C4-2B (cell line): ENCODE results near the gene NCOA7.

Experiments used
- CTCF ChIP-seq: fragments of 450-650 bp; conservative IDR thresholded peaks from 2 replicates; pipeline ENCODE4 v1.5.1; 2017; ENCODE audit warnings: mild to moderate bottlenecking
- ZFX ChIP-seq: fragments of 450-650 bp; IDR thresholded peaks from 2 replicates; pipeline ENCODE4 v1.6.1; 2017

DNA sequence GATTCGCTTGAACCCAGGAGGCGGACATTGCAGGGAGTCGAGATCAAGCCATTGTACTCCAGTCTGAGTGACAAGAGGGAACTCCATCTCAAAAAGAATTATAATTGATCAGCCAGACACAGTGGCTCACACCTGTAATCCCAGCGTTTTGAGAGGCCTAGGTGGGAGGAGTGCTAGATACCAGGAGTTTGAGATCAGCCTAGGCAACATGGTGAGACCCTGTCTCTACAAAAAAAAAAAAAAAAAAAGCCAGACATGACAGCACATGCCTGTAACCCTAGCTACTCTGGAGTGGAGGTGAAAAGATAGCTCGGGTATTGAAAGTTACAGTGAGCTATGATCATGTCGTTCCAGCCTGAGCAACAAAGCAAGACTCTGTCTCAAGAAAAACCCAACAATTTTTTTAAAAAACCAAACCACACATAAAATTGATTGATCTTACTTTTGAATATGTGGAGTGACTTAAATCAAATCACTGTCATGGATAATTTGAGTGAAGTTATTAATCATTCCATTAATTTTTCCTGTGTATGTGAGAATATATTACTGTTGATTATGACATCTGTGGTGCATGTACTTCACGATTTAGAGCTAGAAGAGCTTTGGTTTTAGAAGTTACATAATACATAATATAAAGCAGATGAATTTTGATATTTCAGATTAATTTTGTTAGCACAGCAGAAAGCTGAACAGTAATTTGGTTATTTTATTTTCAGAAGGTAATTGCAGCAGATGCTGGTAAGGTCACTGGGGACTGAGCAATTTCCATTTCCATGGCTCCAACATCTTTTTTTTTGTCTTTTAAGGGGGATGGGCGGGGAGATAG, 34.4 kb downstream of the NCOA7 start:
- TF ChIP-seq CTCF = no peak
- no peak for TF ChIP-seq ZFX
